Keratinocyte (primary cell): ENCODE results near the gene USP37. TPM values are rescaled to one million over a fixed set of nuclear protein-coding genes. Genes with fewer than 3 reads are reported as not detected.

ENCODE experiments used
- DNase-seq: peaks from one replicate; pipeline ENCODE4 v3.0.0-alpha.2; 2011; ENCODE audit warnings: low read depth, missing footprints, low spot score
- FAIRE-seq: peaks from 2 replicates; lab custom pipeline; 2011; peaks lifted over from hg19 to GRCh38; lab: Jason Lieb, UNC
- H2AFZ ChIP-seq: 2 replicates; pipeline ENCODE4 v1.6.0; 2012; ENCODE audit warnings: low read length, control low read depth, inconsistent platforms; ENCODE audit not compliant: control insufficient read depth
- H3K27ac ChIP-seq: 2 replicates; pipeline ENCODE4 v1.5.1; 2011; ENCODE audit warnings: low read length; ENCODE audit not compliant: control insufficient read depth, insufficient read depth
- H3K27me3 ChIP-seq: 3 replicates; pipeline ENCODE4 v1.6.0; 2011; ENCODE audit warnings: low read length; ENCODE audit not compliant: control insufficient read depth, insufficient read depth; ENCODE audit errors: extremely low read depth
- H3K36me3 ChIP-seq, 2 experiments: 2 replicates in 1 of 2; 3 replicates in 1 of 2; pipeline ENCODE4 v1.5.1; 2011; ENCODE audit warnings: low read length in 2 of 2, mild to moderate bottlenecking in 1 of 2; ENCODE audit not compliant: control insufficient read depth in 2 of 2, insufficient read depth in 2 of 2; ENCODE audit errors: extremely low read depth in 1 of 2
- H3K4me1 ChIP-seq: 3 replicates; pipeline ENCODE4 v1.5.1; 2011; ENCODE audit warnings: low read length; ENCODE audit not compliant: control insufficient read depth, insufficient read depth; ENCODE audit errors: extremely low read depth
- H3K4me2 ChIP-seq: 3 replicates; pipeline ENCODE4 v1.6.0; 2011; ENCODE audit warnings: low read depth, low read length; ENCODE audit not compliant: control insufficient read depth, insufficient read depth; ENCODE audit errors: extremely low read depth
- H3K4me3 ChIP-seq, 3 experiments: fragments of 200-600 bp in 1 of 3; sonication (generic) in 1 of 3; 2 replicates in 2 of 3; 3 replicates in 1 of 3; pipeline ENCODE4 v1.5.1; 2011 to 2016; ENCODE audit warnings: low read length in 3 of 3, mild to moderate bottlenecking in 3 of 3, control low read depth in 2 of 3, inconsistent platforms in 1 of 3, low read depth in 1 of 3, mixed read lengths in 1 of 3, mixed run types in 1 of 3, moderate library complexity in 1 of 3; ENCODE audit not compliant: control insufficient read depth in 2 of 3, insufficient read depth in 2 of 3; ENCODE audit errors: extremely low read depth in 1 of 3
- H3K79me2 ChIP-seq: 2 replicates; pipeline ENCODE4 v1.6.0; 2012; ENCODE audit warnings: low read length; ENCODE audit not compliant: control insufficient read depth, insufficient read depth
- H3K9ac ChIP-seq: 3 replicates; pipeline ENCODE4 v1.6.0; 2011; ENCODE audit warnings: low read length; ENCODE audit not compliant: control insufficient read depth, insufficient read depth; ENCODE audit errors: extremely low read depth
- H3K9me1 ChIP-seq: 3 replicates; pipeline ENCODE4 v1.6.0; 2011; ENCODE audit warnings: low read length; ENCODE audit not compliant: control insufficient read depth, insufficient read depth; ENCODE audit errors: extremely low read depth
- H3K9me3 ChIP-seq: 2 replicates; pipeline ENCODE4 v1.5.1; 2012; ENCODE audit warnings: low read depth, low read length; ENCODE audit not compliant: control insufficient read depth
- H4K20me1 ChIP-seq: 3 replicates; pipeline ENCODE4 v1.6.0; 2011; ENCODE audit warnings: low read length; ENCODE audit not compliant: control insufficient read depth, insufficient read depth; ENCODE audit errors: extremely low read depth
- EZH2 ChIP-seq: IDR thresholded peaks from one replicate; pipeline ENCODE4 v1.6.1; 2012; ENCODE audit warnings: inconsistent platforms, mild to moderate bottlenecking, low read length, moderate library complexity
- dilution Hi-C: fragments of 300-500 bp; cut with MboI; formaldehyde crosslinking; loops from one replicate; pipeline ENCODE4 v1.7.0; 2020; ENCODE audit warnings: low sequenced_read_pairs; ENCODE audit not compliant: extremely low pct_ligation_motif_present
- polyA plus RNA-seq, 5 experiments: library from polyadenylated mRNA; depleted of rRNA in 3 of 5; stranded (reverse) in 3 of 5; stranded (forward) in 1 of 5; unstranded in 1 of 5; fragments of >200 nt; gene quantifications; 1 replicate in 1 of 5; 2 replicates in 3 of 5; 3 replicates in 1 of 5; pipeline versions ENCODE4 v1.2.1 to v1.2.3, GENCODE V29; 2011 to 2012; ENCODE audit warnings: missing spikeins in 2 of 5, low read depth in 1 of 5, low replicate concordance in 1 of 5
- TF ChIP-seq, protein P1 (sequence below), 3 experiments: IDR thresholded peaks in 1 of 3; conservative IDR thresholded peaks in 1 of 3; optimal IDR thresholded peaks in 1 of 3; 2 replicates in 2 of 3; 3 replicates in 1 of 3; pipeline versions ENCODE3 to v1.5.1; 2011; ENCODE audit warnings: low read length in 3 of 3, mild to moderate bottlenecking in 3 of 3, moderate library complexity in 2 of 3, control low read depth in 1 of 3, inconsistent platforms in 1 of 3; ENCODE audit not compliant: insufficient read depth in 2 of 3; ENCODE audit errors: extremely low read depth in 1 of 3

The USP37 gene
- polyA plus RNA-seq, 1 donor (not counting 4 experiments of a cell fraction or from before 2014, with no cell fraction given): 4.2 TPM

DNA sequence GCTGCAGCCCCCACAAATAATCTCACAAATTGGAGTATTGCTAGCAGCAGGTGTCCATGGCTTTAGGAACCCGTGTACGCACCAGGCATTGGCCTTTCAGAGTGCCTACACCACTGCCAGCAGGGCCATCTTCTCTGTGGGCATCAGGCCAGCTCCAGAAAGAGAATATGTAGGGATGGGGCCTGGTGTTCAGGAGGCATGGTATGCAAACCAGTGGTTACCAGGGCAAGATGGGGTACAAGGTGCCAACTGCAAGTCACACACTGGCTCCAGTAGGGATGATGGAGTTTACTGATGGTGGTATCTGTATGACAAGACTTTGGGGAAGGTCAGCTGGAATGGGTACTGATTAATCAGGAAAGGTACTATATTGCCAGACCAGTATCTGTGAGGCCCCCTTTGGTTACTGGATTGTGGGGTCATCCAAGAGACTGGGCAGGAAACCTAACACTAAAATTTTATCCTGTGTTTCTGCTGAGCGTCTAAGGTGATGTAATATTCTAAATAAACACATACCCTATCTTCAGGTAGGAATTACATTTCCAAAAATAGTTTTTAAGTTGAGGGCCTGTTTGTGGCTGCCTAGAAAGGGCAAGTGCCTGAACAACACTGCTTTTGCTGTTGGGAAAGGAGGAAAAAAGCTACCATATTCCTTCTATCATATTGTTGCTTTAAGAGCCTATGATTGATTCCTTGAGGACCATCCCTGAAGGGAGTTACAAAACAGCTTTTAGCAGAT is 9.5 kb upstream of the USP37 start:
- dilution Hi-C loops: no loop called here
- Histone ChIP-seq H3K4me3 (no peak overlapping the region), H3K9ac (no peak overlapping the region), H3K4me2 (no peak overlapping the region), H3K9me3 (no peaks in the 10 kb centered on the region), H3K27me3 (no peaks in the 10 kb centered on the region), H4K20me1 (no peaks in the 10 kb centered on the region), H3K79me2 (peaks cover 56% of the 10 kb centered on the region), H3K4me1 (peaks cover 10% of the 10 kb centered on the region), H2AFZ (no peak overlapping the region), H3K27ac (no peak overlapping the region), H3K9me1 (no peaks in the 10 kb centered on the region), H3K36me3 (peaks cover 2 to 5% of the 10 kb centered on the region in 2 experiments)
- no peak for DNase-seq
- no peak for FAIRE-seq
- TF ChIP-seq, protein P1, sequence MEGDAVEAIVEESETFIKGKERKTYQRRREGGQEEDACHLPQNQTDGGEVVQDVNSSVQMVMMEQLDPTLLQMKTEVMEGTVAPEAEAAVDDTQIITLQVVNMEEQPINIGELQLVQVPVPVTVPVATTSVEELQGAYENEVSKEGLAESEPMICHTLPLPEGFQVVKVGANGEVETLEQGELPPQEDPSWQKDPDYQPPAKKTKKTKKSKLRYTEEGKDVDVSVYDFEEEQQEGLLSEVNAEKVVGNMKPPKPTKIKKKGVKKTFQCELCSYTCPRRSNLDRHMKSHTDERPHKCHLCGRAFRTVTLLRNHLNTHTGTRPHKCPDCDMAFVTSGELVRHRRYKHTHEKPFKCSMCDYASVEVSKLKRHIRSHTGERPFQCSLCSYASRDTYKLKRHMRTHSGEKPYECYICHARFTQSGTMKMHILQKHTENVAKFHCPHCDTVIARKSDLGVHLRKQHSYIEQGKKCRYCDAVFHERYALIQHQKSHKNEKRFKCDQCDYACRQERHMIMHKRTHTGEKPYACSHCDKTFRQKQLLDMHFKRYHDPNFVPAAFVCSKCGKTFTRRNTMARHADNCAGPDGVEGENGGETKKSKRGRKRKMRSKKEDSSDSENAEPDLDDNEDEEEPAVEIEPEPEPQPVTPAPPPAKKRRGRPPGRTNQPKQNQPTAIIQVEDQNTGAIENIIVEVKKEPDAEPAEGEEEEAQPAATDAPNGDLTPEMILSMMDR (optimal IDR thresholded peaks at IDR 0.05 in 1 of 3, IDR thresholded peaks at IDR 0.05 in 1 of 3, conservative IDR thresholded peaks at IDR 0.05 in 1 of 3; ENCODE audit: extremely low read depth in 1 of 3, insufficient read depth in 2 of 3, low read length in 3 of 3): no peak
- TF ChIP-seq EZH2: no peak

DNA sequence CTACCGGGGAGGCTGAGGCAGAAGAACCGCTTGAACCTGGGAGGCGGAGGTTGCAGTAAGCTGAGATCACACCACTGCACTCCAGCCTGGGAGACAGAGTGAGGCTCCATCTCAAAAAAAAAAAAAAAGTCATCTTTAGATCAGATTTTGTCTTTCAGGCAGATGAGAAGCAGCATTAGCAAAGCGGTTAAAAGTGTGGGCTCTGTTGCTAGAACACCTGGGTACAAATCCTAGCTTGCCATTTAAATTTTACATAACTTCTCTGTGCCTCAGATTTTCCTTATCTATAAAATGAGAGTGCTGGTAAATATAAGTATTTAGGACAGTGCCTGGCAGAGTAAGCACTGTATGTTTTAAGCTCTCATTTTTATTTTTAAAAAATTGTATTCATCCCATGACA is 8.7 kb upstream of the USP37 start:
- Histone ChIP-seq H3K27me3 (no peaks in the 10 kb centered on the region), H3K4me3 (no peak overlapping the region), H2AFZ (no peak overlapping the region), H3K27ac (no peak overlapping the region), H3K36me3 (peaks cover 4 to 10% of the 10 kb centered on the region in 2 experiments), H3K79me2 (peaks cover 64% of the 10 kb centered on the region), H3K9me1 (no peaks in the 10 kb centered on the region), H3K9me3 (no peaks in the 10 kb centered on the region), H3K4me2 (no peak overlapping the region), H4K20me1 (no peaks in the 10 kb centered on the region), H3K9ac (no peak overlapping the region), H3K4me1 (peaks cover 6% of the 10 kb centered on the region)
- TF ChIP-seq EZH2: no peak
- TF ChIP-seq, protein P1 (optimal IDR thresholded peaks at IDR 0.05 in 1 of 3, IDR thresholded peaks at IDR 0.05 in 1 of 3, conservative IDR thresholded peaks at IDR 0.05 in 1 of 3; ENCODE audit: extremely low read depth in 1 of 3, insufficient read depth in 2 of 3, low read length in 3 of 3): no peak
- DNase-seq (no peak), FAIRE-seq (no peak)
- dilution Hi-C loops: no loop called here
